SH-SY5Y (cell line): ENCODE measurements around the gene UVRAG.

Experiments used
- GATA2 ChIP-seq: IDR thresholded peaks from 2 replicates; pipeline ENCODE4 v1.6.1; 2011; ENCODE audit warnings: mild to moderate bottlenecking, low read depth, low read length
- GATA3 ChIP-seq: IDR thresholded peaks from 2 replicates; pipeline ENCODE4 v1.6.1; 2011; ENCODE audit warnings: low read depth, mild to moderate bottlenecking, low read length, moderate library complexity

UVRAG gene

GRCh38 chr11:76129729-76130128 is 314.7 kb downstream of the UVRAG start:
- no peak for TF ChIP-seq GATA2
- TF ChIP-seq GATA3: no peak

- no peak; the same call in 1 of the 2 replicates for TF ChIP-seq GATA2
- TF ChIP-seq GATA3: no peak
These were observed 316.1 kb downstream of the UVRAG start for GRCh38 chr11:76131142-76131541.

GRCh38 chr11:76131671-76132631 is 316.9 kb downstream of the UVRAG start:
- TF ChIP-seq GATA3: peak; percentile 75
- peak; percentile 82 for TF ChIP-seq GATA2

- no peak for TF ChIP-seq GATA2
- no peak for TF ChIP-seq GATA3
These were observed 319.2 kb downstream of the UVRAG start for GRCh38 chr11:76134239-76134638.

- TF ChIP-seq GATA2 (no peak), GATA3 (no peak)
These were observed 320.5 kb downstream of the UVRAG start for GRCh38 chr11:76135491-76135890.

- TF ChIP-seq GATA2: no peak
- no peak for TF ChIP-seq GATA3
These were observed 324.3 kb downstream of the UVRAG start for GRCh38 chr11:76139314-76139713.

GRCh38 chr11:76140912-76141574 is 326.0 kb downstream of the UVRAG start:
- TF ChIP-seq GATA2: no peak

- no peak for TF ChIP-seq GATA3
- no peak for TF ChIP-seq GATA2
These were observed 327.0 kb downstream of the UVRAG start for GRCh38 chr11:76141901-76142588.

- TF ChIP-seq GATA2 (no peak), GATA3 (no peak)
These were observed 328.3 kb downstream of the UVRAG start for GRCh38 chr11:76143274-76143673.

- TF ChIP-seq GATA3 (no peak), GATA2 (no peak)
These were observed 332.2 kb downstream of the UVRAG start for GRCh38 chr11:76147106-76147740.

GRCh38 chr11:76148231-76148630 is 333.2 kb downstream of the UVRAG start:
- no peak for TF ChIP-seq GATA2
- no peak for TF ChIP-seq GATA3

- TF ChIP-seq GATA2 (no peak), GATA3 (no peak)
These were observed 334.1 kb downstream of the UVRAG start for GRCh38 chr11:76148941-76149613.

- TF ChIP-seq GATA3 (no peak), GATA2 (no peak)
These were observed 334.7 kb downstream of the UVRAG start for GRCh38 chr11:76149713-76150112.
